DND-41 (cell line): ENCODE results near the gene PPFIA1.

Experiments used
- ATAC-seq: fragments of 200-7000 bp; cut with Tn5 transposase; 3 replicates; pipeline ENCODE4 v1.9.1; 2021; ENCODE audit warnings: low read depth; ENCODE audit not compliant: insufficient read depth
- DNase-seq: peaks from one replicate; pipeline ENCODE4 v3.0.0-alpha.2; 2020
- H2AFZ ChIP-seq: 2 replicates; pipeline ENCODE4 v1.6.0; 2012; ENCODE audit warnings: low read depth, low read length
- H3K27ac ChIP-seq: 2 replicates; pipeline ENCODE4 v1.5.1; 2012; ENCODE audit warnings: low read length, inconsistent platforms
- H3K27me3 ChIP-seq: fragments of 200-600 bp; sonication (generic); 2 replicates; pipeline ENCODE4 v1.6.0; 2012; ENCODE audit warnings: low read length, mild to moderate bottlenecking, inconsistent platforms; ENCODE audit not compliant: insufficient read depth, poor library complexity
- H3K36me3 ChIP-seq: 2 replicates; pipeline ENCODE4 v1.5.1; 2012; ENCODE audit warnings: low read length, inconsistent platforms; ENCODE audit not compliant: insufficient read depth
- H3K4me1 ChIP-seq: 2 replicates; pipeline ENCODE4 v1.5.1; 2012; ENCODE audit warnings: mild to moderate bottlenecking, low read length; ENCODE audit not compliant: insufficient read depth
- H3K4me2 ChIP-seq: 2 replicates; pipeline ENCODE4 v1.6.0; 2012; ENCODE audit warnings: mild to moderate bottlenecking, moderate library complexity, low read length, inconsistent platforms; ENCODE audit not compliant: insufficient read depth
- H3K4me3 ChIP-seq, 2 experiments: fragments of 200-600 bp in 1 of 2; shearing (Covaris generic) in 1 of 2; 2 replicates each; pipeline ENCODE4 v1.5.1; 2012 to 2016; ENCODE audit warnings: inconsistent platforms in 2 of 2, low read length in 2 of 2, mild to moderate bottlenecking in 2 of 2, low read depth in 1 of 2, moderate library complexity in 1 of 2
- H3K79me2 ChIP-seq: 2 replicates; pipeline ENCODE4 v1.6.0; 2012; ENCODE audit warnings: low read length, inconsistent platforms; ENCODE audit not compliant: insufficient read depth
- H3K9ac ChIP-seq: 2 replicates; pipeline ENCODE4 v1.6.0; 2012; ENCODE audit warnings: low read depth, mild to moderate bottlenecking, inconsistent platforms, low read length, moderate library complexity
- H3K9me3 ChIP-seq: 2 replicates; pipeline ENCODE4 v1.5.1; 2012; ENCODE audit warnings: low read length, moderate library complexity, mild to moderate bottlenecking, inconsistent platforms; ENCODE audit not compliant: insufficient read depth, severe bottlenecking
- H4K20me1 ChIP-seq: 2 replicates; pipeline ENCODE4 v1.6.0; 2012; ENCODE audit warnings: low read length; ENCODE audit not compliant: insufficient read depth
- CTCF ChIP-seq: IDR thresholded peaks from 2 replicates; pipeline ENCODE4 v1.5.1; 2012; ENCODE audit warnings: borderline replicate concordance, low read length, moderate library complexity, mild to moderate bottlenecking; ENCODE audit not compliant: poor library complexity, severe bottlenecking; ENCODE audit errors: extremely low read depth
- EZH2 ChIP-seq: IDR thresholded peaks from 3 replicates; pipeline ENCODE4 v1.6.1; 2012; ENCODE audit warnings: borderline replicate concordance, low read depth, mild to moderate bottlenecking, moderate library complexity, low read length, inconsistent platforms; ENCODE audit not compliant: severe bottlenecking

PPFIA1 gene

GRCh38 chr11:70296681-70297080 is 26.2 kb downstream of the PPFIA1 start:
- DNase-seq (no peak), ATAC-seq (no peak)
- Histone ChIP-seq H2AFZ (no peak overlapping the region), H3K4me2 (no peak overlapping the region), H3K27ac (no peak overlapping the region), H3K9me3 (peaks cover 2% of the 10 kb centered on the region), H4K20me1 (peaks cover 16% of the 10 kb centered on the region), H3K9ac (no peak overlapping the region), H3K27me3 (no peaks in the 10 kb centered on the region), H3K4me1 (no peaks in the 10 kb centered on the region), H3K79me2 (peaks cover 24% of the 10 kb centered on the region; the same call in 1 of the 2 replicates), H3K4me3 (no peak overlapping the region), H3K36me3 (peaks cover 42% of the 10 kb centered on the region)
- TF ChIP-seq CTCF (no peak), EZH2 (no peak)

- H2AFZ ChIP-seq = no peak overlapping the region
- H3K79me2 ChIP-seq = peaks cover 28% of the 10 kb centered on the region
- peaks cover 45% of the 10 kb centered on the region for H3K36me3 ChIP-seq
- H3K9ac ChIP-seq = no peak overlapping the region
- DNase-seq = no peak
- H4K20me1 ChIP-seq = peaks cover 23% of the 10 kb centered on the region
- H3K9me3 ChIP-seq = peaks cover 2% of the 10 kb centered on the region
- H3K27ac ChIP-seq = no peak overlapping the region
- H3K4me2 ChIP-seq = no peak overlapping the region
- no peak overlapping the region for H3K4me3 ChIP-seq
- no peak for ATAC-seq
- H3K4me1 ChIP-seq = no peaks in the 10 kb centered on the region
- no peaks in the 10 kb centered on the region for H3K27me3 ChIP-seq
- no peak for TF ChIP-seq EZH2
- no peak for TF ChIP-seq CTCF
These were observed 26.9 kb downstream of the PPFIA1 start for GRCh38 chr11:70297341-70297740.

GRCh38 chr11:70298243-70298915 is 27.9 kb downstream of the PPFIA1 start:
- TF ChIP-seq CTCF = no peak
- no peak for TF ChIP-seq EZH2
- H3K79me2 ChIP-seq = peaks cover 25% of the 10 kb centered on the region
- H3K4me3 ChIP-seq = no peak overlapping the region
- ATAC-seq (no peak), DNase-seq (no peak)
- H3K9ac ChIP-seq = no peak overlapping the region
- peaks cover 2% of the 10 kb centered on the region for H3K9me3 ChIP-seq
- no peak overlapping the region for H3K27ac ChIP-seq
- H3K27me3 ChIP-seq = no peaks in the 10 kb centered on the region
- no peak overlapping the region for H3K4me2 ChIP-seq
- H2AFZ ChIP-seq = no peak overlapping the region
- no peaks in the 10 kb centered on the region for H3K4me1 ChIP-seq
- peaks cover 29% of the 10 kb centered on the region for H4K20me1 ChIP-seq
- peaks cover 43% of the 10 kb centered on the region for H3K36me3 ChIP-seq
